Gastroesophageal sphincter (tissue), 4 donors: Measurements from ENCODE around the gene NAA35. TPM values are rescaled to one million over a fixed set of nuclear protein-coding genes. Genes with fewer than 3 reads are reported as not detected.

Experiments
- ATAC-seq: fragments of 150-250 bp; one replicate; pipeline ENCODE4 v1.9.1; 2016; ENCODE audit warnings: mild to moderate bottlenecking, moderate library complexity
- H3K27ac ChIP-seq, 4 donors: fragments of 200-600 bp; sonication (generic) in 3 of 4; 1 replicate in 3 of 4; 2 replicates in 1 of 4; pipeline ENCODE4 v1.5.1; 2016 to 2019
- H3K27me3 ChIP-seq: fragments of 200-600 bp; sonication (generic); one replicate; pipeline ENCODE4 v1.5.1; 2019
- H3K36me3 ChIP-seq, 2 donors: fragments of 200-600 bp; sonication (generic); one replicate each; pipeline ENCODE4 v1.5.1; 2019; ENCODE audit warnings: control low read depth in 1 of 2
- H3K4me1 ChIP-seq, 3 donors: fragments of 200-600 bp; sonication (generic); 1 replicate in 2 of 3; 2 replicates in 1 of 3; pipeline ENCODE4 v1.5.1; 2016 to 2019; ENCODE audit warnings: control low read depth in 2 of 3
- H3K4me3 ChIP-seq, 2 donors: fragments of 200-600 bp; sonication (generic); one replicate each; pipeline ENCODE4 v1.5.1; 2019; ENCODE audit warnings: mild to moderate bottlenecking in 1 of 2, moderate library complexity in 1 of 2
- H3K9me3 ChIP-seq, 3 donors: fragments of 200-600 bp; sonication (generic); one replicate each; pipeline ENCODE4 v1.5.1; 2017 to 2019; ENCODE audit warnings: control low read depth in 2 of 3
- CTCF ChIP-seq, 4 experiments: fragments of 200-600 bp in 2 of 4; fragments of 450-650 bp in 2 of 4; sonication (generic) in 1 of 4; IDR thresholded peaks; one replicate each; pipeline ENCODE4 v1.5.1; 2017 to 2019; ENCODE audit warnings: antibody characterized with exemption in 4 of 4, mild to moderate bottlenecking in 2 of 4, moderate library complexity in 2 of 4
- EP300 ChIP-seq: sonication (generic); formaldehyde crosslinking; IDR thresholded peaks from one replicate; pipeline ENCODE4 v1.6.1; 2017; ENCODE audit warnings: antibody characterized with exemption, mild to moderate bottlenecking
- POLR2A ChIP-seq, 2 donors: fragments of 450-650 bp; IDR thresholded peaks; one replicate each; pipeline ENCODE4 v1.6.1; 2017; ENCODE audit warnings: antibody characterized with exemption in 2 of 2, mild to moderate bottlenecking in 2 of 2, moderate library complexity in 1 of 2
- POLR2AphosphoS5 ChIP-seq: sonication (generic); formaldehyde crosslinking; IDR thresholded peaks from one replicate; pipeline ENCODE4 v1.6.1; 2017; ENCODE audit warnings: antibody characterized with exemption
- WGBS, 2 donors: methylation state at CpG; one replicate each; pipeline ENCODE4 v1.1.5; 2018; ENCODE audit warnings: low coverage in 1 of 2; 5-methylcytosine and 5-hydroxymethylcytosine counted together
- total RNA-seq, 4 donors: library from RNA; depleted of rRNA; stranded (reverse); fragments of >200 nt; gene quantifications; one replicate each; pipeline ENCODE4 v1.1.0, GENCODE V29; 2016

NAA35 gene
- total RNA-seq, 4 donors from 2014 or later, result 20.0 to 23.7 (median 23.4) TPM

- no peak for ATAC-seq
- peaks cover 0 to 57% of the 10 kb centered on the region in 2 donors for H3K36me3 ChIP-seq
- H3K27me3 ChIP-seq, result no peaks in the 10 kb centered on the region
- H3K9me3 ChIP-seq, result no peaks in the 10 kb centered on the region
- H3K4me1 ChIP-seq, result peaks cover 0 to 11% (median 0%) of the 10 kb centered on the region in 3 donors
- H3K4me3 ChIP-seq, result no peak overlapping the region
- WGBS, 2 donors, result 67 to 72% methylated on average over 4 of the region's 4 CpGs
- no peak overlapping the region for H3K27ac ChIP-seq
- TF ChIP-seq POLR2AphosphoS5 (no peak), CTCF (IDR thresholded peaks at IDR 0.05) (no peak), EP300 (no peak), POLR2A (IDR thresholded peaks at IDR 0.05) (no peak)
Observed at GRCh38 chr9:85978496-85978895, 37.5 kb downstream of the NAA35 start.

GRCh38 chr9:85981369-85981768 is 40.4 kb downstream of the NAA35 start:
- Histone ChIP-seq H3K9me3 (no peaks in the 10 kb centered on the region), H3K27me3 (no peaks in the 10 kb centered on the region), H3K27ac (no peak overlapping the region), H3K36me3 (peaks cover 0 to 43% of the 10 kb centered on the region in 2 donors), H3K4me3 (no peak overlapping the region), H3K4me1 (peaks cover 0 to 11% (median 0%) of the 10 kb centered on the region in 3 donors)
- 24 to 38% methylated on average over 3 of the region's 3 CpGs for WGBS, 2 donors
- TF ChIP-seq POLR2AphosphoS5 (no peak), EP300 (no peak), CTCF (IDR thresholded peaks at IDR 0.05) (no peak), POLR2A (IDR thresholded peaks at IDR 0.05) (no peak)
- no peak for ATAC-seq

- Histone ChIP-seq H3K4me1 (peaks cover 0 to 11% (median 0%) of the 10 kb centered on the region in 3 donors), H3K36me3 (peaks cover 0 to 30% of the 10 kb centered on the region in 2 donors), H3K4me3 (no peak overlapping the region), H3K27ac (no peak overlapping the region), H3K27me3 (no peaks in the 10 kb centered on the region), H3K9me3 (no peaks in the 10 kb centered on the region)
- no peak for ATAC-seq
- WGBS, 2 donors, result 69 to 96% methylated on average over 1 to 2 of the region's 2 CpGs
- TF ChIP-seq POLR2A (IDR thresholded peaks at IDR 0.05), result no peak
- TF ChIP-seq EP300, result no peak
- TF ChIP-seq CTCF (IDR thresholded peaks at IDR 0.05), result no peak
- TF ChIP-seq POLR2AphosphoS5, result no peak
Observed at GRCh38 chr9:85984457-85984856, 43.5 kb downstream of the NAA35 start.

GRCh38 chr9:85987236-85987635 is 46.3 kb downstream of the NAA35 start:
- Histone ChIP-seq H3K27ac (no peak overlapping the region), H3K4me1 (no peaks in the 10 kb centered on the region), H3K9me3 (no peaks in the 10 kb centered on the region), H3K36me3 (peaks cover 0 to 21% of the 10 kb centered on the region in 2 donors), H3K4me3 (no peak overlapping the region), H3K27me3 (no peaks in the 10 kb centered on the region)
- ATAC-seq, result peak; percentile 73
- WGBS, 2 donors, result 78 to 83% methylated on average over 2 to 3 of the region's 3 CpGs
- TF ChIP-seq POLR2A (IDR thresholded peaks at IDR 0.05) (no peak), EP300 (no peak), POLR2AphosphoS5 (no peak), CTCF (IDR thresholded peaks at IDR 0.05) (no peak)

GRCh38 chr9:85994191-85994590 is 53.2 kb downstream of the NAA35 start:
- Histone ChIP-seq H3K27me3 (no peaks in the 10 kb centered on the region), H3K27ac (no peak overlapping the region), H3K36me3 (peaks cover 0 to 30% of the 10 kb centered on the region in 2 donors), H3K4me1 (peaks cover 0 to 5% (median 0%) of the 10 kb centered on the region in 3 donors), H3K4me3 (no peak overlapping the region), H3K9me3 (no peaks in the 10 kb centered on the region)
- WGBS, 2 donors, result 65 to 75% methylated on average over 2 of the region's 2 CpGs
- TF ChIP-seq EP300 (no peak), POLR2AphosphoS5 (no peak), POLR2A (IDR thresholded peaks at IDR 0.05) (no peak), CTCF (IDR thresholded peaks at IDR 0.05) (no peak)
- no peak for ATAC-seq
